Measurements from ENCODE around the gene NELL1. TPM values are rescaled to one million over a fixed set of nuclear protein-coding genes. Genes with fewer than 3 reads are reported as not detected.
"Not testable (repeated sequence)": the region's sequence is repeated elsewhere in the genome, so short reads cannot be mapped to it uniquely, and the experiment has no call there.

The NELL1 gene
- total RNA-seq, 2 donors from 2014 or later: not detected

- H3K27me3 Mint-ChIP-seq (ENCODE audit: low read depth): no peaks in the 10 kb centered on the region
- peaks cover 5 to 6% of the 10 kb centered on the region in 2 donors for H3K9me3 Mint-ChIP-seq
- H3K36me3 Mint-ChIP-seq (ENCODE audit: insufficient read depth in 2 of 2): no peaks in the 10 kb centered on the region
- DNase-seq: no peak
- no peak overlapping the region for H3K4me3 Mint-ChIP-seq
- no peak overlapping the region for H3K27ac Mint-ChIP-seq
- H3K4me1 Mint-ChIP-seq (ENCODE audit: low read depth): no peaks in the 10 kb centered on the region
- ATAC-seq (replicated peaks in 1 of 2): no peak
Measured at GRCh38 chr11:20821046-20821445, 151.7 kb downstream of the NELL1 start.

DNA sequence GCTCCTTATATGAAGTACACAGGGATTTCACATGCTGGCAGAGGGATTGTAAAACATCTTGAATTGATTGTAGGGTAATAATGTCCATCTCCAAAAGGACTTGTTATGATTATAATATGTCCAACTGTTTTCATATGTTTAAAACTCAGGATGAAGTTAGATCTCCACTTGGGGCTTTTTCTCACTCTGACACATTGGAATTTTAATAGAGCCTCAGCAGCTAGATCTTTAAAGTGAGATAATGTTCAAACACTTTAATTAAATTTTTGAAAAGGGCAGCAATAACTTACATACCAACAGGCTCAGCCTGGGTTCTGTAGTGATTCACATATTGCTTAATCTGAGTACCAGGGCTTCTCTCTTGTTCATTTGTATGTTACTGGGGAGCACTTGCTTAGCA is 152.1 kb downstream of the NELL1 start:
- no peak for ATAC-seq (replicated peaks in 1 of 2)
- Mint-ChIP-seq H3K27me3 (ENCODE audit: low read depth) (no peaks in the 10 kb centered on the region), H3K36me3 (ENCODE audit: insufficient read depth in 2 of 2) (no peaks in the 10 kb centered on the region), H3K4me1 (ENCODE audit: low read depth) (no peaks in the 10 kb centered on the region), H3K9me3 (peaks cover 3 to 4% of the 10 kb centered on the region in 2 donors), H3K4me3 (no peak overlapping the region), H3K27ac (no peak overlapping the region)
- no peak for DNase-seq

DNA sequence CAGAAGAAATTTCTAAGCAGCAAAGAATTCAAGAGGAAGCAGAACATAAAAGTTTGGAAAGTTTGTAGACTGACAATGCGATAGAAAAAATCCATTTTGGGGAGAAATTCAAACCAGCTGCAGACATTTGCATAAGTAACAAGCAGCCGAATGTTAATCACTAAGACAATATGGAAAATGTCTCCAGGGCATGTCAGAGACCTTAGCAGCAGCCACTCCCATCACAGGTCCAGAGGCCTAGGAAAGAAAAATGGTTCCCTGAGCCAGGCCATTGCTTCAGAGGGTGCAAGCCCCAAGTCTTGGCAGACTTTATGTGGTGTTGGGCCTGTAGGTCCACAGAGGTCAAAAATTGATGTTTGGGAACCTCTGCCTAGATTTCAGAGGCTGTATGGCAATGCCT is 155.4 kb downstream of the NELL1 start:
- DNase-seq (no peak), ATAC-seq (replicated peaks in 1 of 2) (no peak)
- Mint-ChIP-seq H3K27me3 (ENCODE audit: low read depth) (no peaks in the 10 kb centered on the region), H3K9me3 (peaks cover 3 to 4% of the 10 kb centered on the region in 2 donors), H3K36me3 (ENCODE audit: insufficient read depth in 2 of 2) (no peaks in the 10 kb centered on the region), H3K4me1 (ENCODE audit: low read depth) (no peaks in the 10 kb centered on the region), H3K27ac (no peak overlapping the region), H3K4me3 (no peak overlapping the region)

GRCh38 chr11:20835561-20835960 is 166.2 kb downstream of the NELL1 start:
- Mint-ChIP-seq H3K4me1 (ENCODE audit: low read depth) (no peaks in the 10 kb centered on the region), H3K9me3 (no peaks in the 10 kb centered on the region), H3K36me3 (ENCODE audit: insufficient read depth in 2 of 2) (no peaks in the 10 kb centered on the region), H3K27me3 (ENCODE audit: low read depth) (no peaks in the 10 kb centered on the region), H3K27ac (no peak overlapping the region), H3K4me3 (no peak overlapping the region)
- ATAC-seq (replicated peaks in 1 of 2): no peak
- no peak for DNase-seq

DNA sequence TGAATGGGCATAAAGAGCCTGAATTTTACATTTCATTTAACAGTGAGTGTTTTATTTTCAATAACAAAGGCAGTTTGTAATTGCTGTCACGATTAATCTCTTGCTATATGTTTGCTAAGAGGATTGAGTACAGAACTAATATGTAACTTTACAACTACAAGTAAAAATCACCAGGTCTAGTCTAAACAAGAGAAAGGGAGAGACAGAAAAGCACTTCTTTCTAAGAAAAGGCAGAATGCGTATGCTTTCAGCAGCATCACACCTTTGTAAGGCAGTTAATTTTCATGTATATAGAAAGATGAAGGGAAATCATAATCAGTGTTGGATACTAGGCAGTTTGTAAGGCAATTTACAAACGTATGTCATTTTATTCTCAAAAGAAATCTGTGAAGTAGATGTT is 169.8 kb downstream of the NELL1 start:
- Mint-ChIP-seq H3K36me3 (ENCODE audit: insufficient read depth in 2 of 2) (no peaks in the 10 kb centered on the region), H3K27me3 (ENCODE audit: low read depth) (no peaks in the 10 kb centered on the region), H3K4me1 (ENCODE audit: low read depth) (no peaks in the 10 kb centered on the region), H3K27ac (no peak overlapping the region), H3K9me3 (peaks cover 0 to 3% of the 10 kb centered on the region in 2 donors), H3K4me3 (no peak overlapping the region)
- DNase-seq (no peak), ATAC-seq (replicated peaks in 1 of 2) (no peak)

GRCh38 chr11:20840341-20840740 is 171.0 kb downstream of the NELL1 start:
- Mint-ChIP-seq H3K4me1 (ENCODE audit: low read depth) (no peaks in the 10 kb centered on the region), H3K27ac (no peak overlapping the region), H3K9me3 (peaks cover 0 to 3% of the 10 kb centered on the region in 2 donors), H3K27me3 (ENCODE audit: low read depth) (no peaks in the 10 kb centered on the region), H3K36me3 (ENCODE audit: insufficient read depth in 2 of 2) (no peaks in the 10 kb centered on the region), H3K4me3 (no peak overlapping the region)
- DNase-seq: no peak
- no peak for ATAC-seq (replicated peaks in 1 of 2)

DNA sequence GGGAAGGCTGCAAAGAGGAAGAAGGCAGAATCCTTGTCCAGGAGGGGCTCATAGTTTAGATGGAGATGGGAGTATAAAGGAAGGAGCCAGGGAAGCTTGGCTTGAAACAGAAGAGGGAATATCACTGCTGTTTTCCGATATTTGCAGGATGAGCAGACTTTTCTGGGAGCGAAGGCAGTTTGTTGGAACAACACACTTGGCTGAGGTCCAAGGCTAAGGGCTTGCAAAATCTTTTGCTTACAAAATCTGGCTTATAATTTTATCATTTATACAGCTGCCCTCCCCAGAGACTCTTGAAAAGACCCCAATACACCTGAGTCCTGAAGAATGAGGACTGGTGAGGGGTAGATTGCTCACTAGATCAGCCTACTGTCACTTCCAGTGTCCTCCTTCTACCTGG is 174.8 kb downstream of the NELL1 start:
- no peaks in the 10 kb centered on the region for H3K36me3 Mint-ChIP-seq (ENCODE audit: insufficient read depth in 2 of 2)
- DNase-seq (no peak), ATAC-seq (replicated peaks in 1 of 2) (no peak)
- no peaks in the 10 kb centered on the region for H3K27me3 Mint-ChIP-seq (ENCODE audit: low read depth)
- H3K9me3 Mint-ChIP-seq: peaks cover 0 to 3% of the 10 kb centered on the region in 2 donors
- H3K4me3 Mint-ChIP-seq: no peak overlapping the region
- H3K27ac Mint-ChIP-seq: no peak overlapping the region
- no peaks in the 10 kb centered on the region for H3K4me1 Mint-ChIP-seq (ENCODE audit: low read depth)

GRCh38 chr11:20844630-20845029 is 175.2 kb downstream of the NELL1 start:
- Mint-ChIP-seq H3K27me3 (ENCODE audit: low read depth) (no peaks in the 10 kb centered on the region), H3K4me3 (no peak overlapping the region), H3K36me3 (ENCODE audit: insufficient read depth in 2 of 2) (no peaks in the 10 kb centered on the region), H3K9me3 (peaks cover 0 to 3% of the 10 kb centered on the region in 2 donors), H3K27ac (no peak overlapping the region), H3K4me1 (ENCODE audit: low read depth) (no peaks in the 10 kb centered on the region)
- ATAC-seq (replicated peaks in 1 of 2) (no peak), DNase-seq (no peak)

DNA sequence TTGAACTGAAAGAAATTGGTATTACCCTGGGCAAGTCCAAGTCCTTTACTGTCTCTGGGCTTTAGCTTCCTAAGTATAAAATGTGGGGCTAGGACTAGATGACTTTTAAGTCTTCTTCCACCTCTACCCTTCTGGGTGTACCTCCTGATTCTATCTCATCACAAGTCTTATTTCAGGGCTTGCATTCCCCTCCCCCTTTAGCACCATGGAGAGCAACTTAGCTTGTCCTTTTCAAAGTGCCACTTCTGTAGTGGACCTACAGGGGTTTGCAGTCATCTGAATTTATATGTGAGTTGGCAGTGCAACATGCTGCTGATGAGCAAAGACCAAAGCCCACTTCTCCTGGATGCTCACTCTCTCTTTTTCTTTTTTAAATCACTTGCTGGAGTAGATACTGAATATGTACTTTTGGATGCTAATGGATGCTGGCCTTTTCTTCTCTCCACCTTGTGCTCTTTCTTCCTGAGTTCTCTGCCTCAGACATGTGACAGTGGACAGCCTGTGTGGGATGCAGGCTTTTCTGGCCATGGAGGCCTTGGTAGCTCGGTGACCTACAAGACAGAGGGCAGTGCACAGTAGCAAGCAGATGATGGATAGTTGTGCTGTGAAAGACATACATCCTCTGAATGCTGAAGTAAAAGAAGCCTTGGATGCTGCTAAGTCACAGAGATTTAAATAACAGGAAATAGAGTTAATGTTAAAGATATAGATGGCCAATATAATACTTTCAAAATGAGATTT is 185.0 kb downstream of the NELL1 start:
- no peak for ATAC-seq (replicated peaks in 1 of 2)
- H3K9me3 Mint-ChIP-seq: peaks cover 2% of the 10 kb centered on the region in 2 donors

DNA sequence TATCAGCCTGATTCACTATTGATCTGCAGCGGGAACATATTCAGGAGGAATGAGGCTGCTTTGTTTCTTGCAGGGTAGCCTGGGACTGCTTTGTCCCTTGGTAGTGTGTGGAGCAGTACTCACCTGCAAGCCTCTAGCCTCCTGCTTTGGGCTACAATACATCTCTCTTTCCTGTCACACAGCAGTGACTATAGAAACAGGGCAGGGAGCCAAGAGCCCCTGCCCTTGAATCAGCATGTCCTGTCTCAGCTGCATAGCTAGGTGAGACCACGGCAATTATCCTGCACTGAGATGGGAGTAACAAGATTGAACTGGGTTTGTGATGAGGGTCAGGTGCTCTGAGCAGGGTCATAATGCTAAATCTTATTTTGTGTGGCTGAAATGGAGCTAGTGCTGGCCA is 191.9 kb downstream of the NELL1 start:
- H3K36me3 Mint-ChIP-seq (ENCODE audit: insufficient read depth in 2 of 2): no peaks in the 10 kb centered on the region
- H3K27me3 Mint-ChIP-seq (ENCODE audit: low read depth): no peaks in the 10 kb centered on the region
- no peak for DNase-seq
- no peak overlapping the region for H3K27ac Mint-ChIP-seq
- ATAC-seq (replicated peaks in 1 of 2): no peak
- no peak overlapping the region for H3K4me3 Mint-ChIP-seq
- H3K4me1 Mint-ChIP-seq (ENCODE audit: low read depth): no peaks in the 10 kb centered on the region
- H3K9me3 Mint-ChIP-seq: peaks cover 0 to 2% of the 10 kb centered on the region in 2 donors

More for the DNA sequence above, 185.0 kb downstream of the NELL1 start:
- Mint-ChIP-seq H3K36me3 (ENCODE audit: insufficient read depth in 2 of 2) (no peaks in the 10 kb centered on the region), H3K4me3 (no peak overlapping the region), H3K4me1 (ENCODE audit: low read depth) (no peaks in the 10 kb centered on the region), H3K27me3 (ENCODE audit: low read depth) (no peaks in the 10 kb centered on the region), H3K27ac (no peak overlapping the region)
- DNase-seq: no peak

DNA sequence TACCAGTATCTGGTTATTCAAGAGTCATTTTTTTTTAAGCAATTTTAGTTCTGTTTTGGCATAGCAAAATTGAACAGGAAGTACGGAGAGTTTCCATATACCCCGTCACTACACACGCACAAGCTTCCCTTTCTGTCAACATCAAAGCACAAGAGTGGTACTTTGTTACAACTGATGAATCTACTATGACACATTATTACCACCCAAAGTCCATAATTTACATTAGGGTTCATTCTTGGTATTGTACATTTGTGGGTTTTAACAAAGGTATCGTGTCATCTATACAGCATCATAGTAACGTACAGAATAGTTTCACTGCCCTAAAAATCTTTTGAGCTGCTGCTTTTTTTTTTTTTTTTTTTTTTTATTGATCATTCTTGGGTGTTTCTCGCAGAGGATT is 192.9 kb downstream of the NELL1 start:
- DNase-seq; ATAC-seq (replicated peaks in 1 of 2); H3K36me3 Mint-ChIP-seq (ENCODE audit: insufficient read depth in 2 of 2); H3K27me3 Mint-ChIP-seq (ENCODE audit: low read depth); H3K27ac Mint-ChIP-seq; H3K4me1 Mint-ChIP-seq (ENCODE audit: low read depth); H3K4me3 Mint-ChIP-seq; H3K9me3 Mint-ChIP-seq: not testable (repeated sequence)

DNA sequence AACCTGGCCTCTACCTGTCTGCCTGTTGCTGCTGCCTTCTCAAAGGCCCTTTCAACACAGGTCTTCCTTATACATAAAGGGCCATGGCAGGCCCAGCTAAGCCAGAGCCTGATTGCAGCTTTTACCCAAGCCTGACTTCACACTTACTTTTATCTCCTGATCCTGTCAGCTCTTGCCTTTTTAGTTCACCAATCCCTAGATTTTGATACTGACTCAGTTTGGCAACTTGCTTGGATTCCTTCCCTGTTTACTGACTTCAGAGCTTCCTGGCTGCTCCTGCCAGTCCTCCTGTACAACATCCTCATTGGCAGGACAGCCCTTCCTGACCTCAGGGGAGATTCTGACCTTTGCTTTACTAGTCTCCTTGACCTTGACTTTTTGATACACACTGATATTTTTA is 195.2 kb downstream of the NELL1 start:
- H3K4me1 Mint-ChIP-seq (ENCODE audit: low read depth): no peaks in the 10 kb centered on the region
- H3K27ac Mint-ChIP-seq: no peak overlapping the region
- no peaks in the 10 kb centered on the region for H3K9me3 Mint-ChIP-seq
- H3K36me3 Mint-ChIP-seq (ENCODE audit: insufficient read depth in 2 of 2): no peaks in the 10 kb centered on the region
- no peak for ATAC-seq (replicated peaks in 1 of 2)
- no peaks in the 10 kb centered on the region for H3K27me3 Mint-ChIP-seq (ENCODE audit: low read depth)
- H3K4me3 Mint-ChIP-seq: no peak overlapping the region
- no peak for DNase-seq

DNA sequence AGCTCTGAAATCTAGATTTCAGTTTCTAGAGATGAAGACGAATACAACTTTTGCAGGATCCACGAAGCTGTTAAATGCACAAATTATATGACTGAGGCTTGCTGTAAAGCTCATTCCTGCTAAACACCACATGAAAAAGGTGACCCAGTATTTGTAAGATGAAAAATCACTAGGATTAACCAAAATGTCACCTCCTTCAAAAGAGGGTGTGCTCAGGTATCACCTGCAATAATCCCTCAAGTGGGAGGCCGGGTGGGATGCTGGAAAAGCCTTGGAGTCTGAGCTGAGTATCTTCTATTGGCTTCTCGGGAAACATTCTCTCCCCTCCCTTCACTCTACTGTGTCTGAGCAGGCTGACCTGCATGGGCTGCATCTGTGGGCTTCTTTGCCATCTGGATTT is 195.8 kb downstream of the NELL1 start:
- no peaks in the 10 kb centered on the region for H3K9me3 Mint-ChIP-seq
- ATAC-seq (replicated peaks in 1 of 2) (no peak), DNase-seq (no peak)
- no peak overlapping the region for H3K27ac Mint-ChIP-seq
- H3K36me3 Mint-ChIP-seq (ENCODE audit: insufficient read depth in 2 of 2): no peaks in the 10 kb centered on the region
- H3K4me1 Mint-ChIP-seq (ENCODE audit: low read depth): no peaks in the 10 kb centered on the region
- no peaks in the 10 kb centered on the region for H3K27me3 Mint-ChIP-seq (ENCODE audit: low read depth)
- no peak overlapping the region for H3K4me3 Mint-ChIP-seq

DNA sequence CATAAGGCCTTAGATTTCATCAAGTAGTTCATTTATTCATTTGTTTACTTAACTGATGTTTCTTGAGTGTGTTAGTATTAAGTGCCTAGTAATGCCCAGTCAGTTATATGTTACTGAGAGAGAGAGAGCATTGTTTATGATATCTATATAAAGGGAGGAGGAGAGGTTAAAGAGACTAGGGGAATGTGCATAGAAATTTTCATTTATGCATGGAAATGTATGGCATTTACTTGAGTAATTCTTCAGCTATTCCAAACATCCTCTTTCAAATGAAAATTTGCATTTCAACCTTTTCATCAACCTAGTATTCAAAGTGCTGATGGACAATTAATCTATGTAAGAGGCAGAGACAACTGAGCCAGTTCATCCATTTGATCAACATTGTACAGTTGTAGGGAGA is 199.7 kb downstream of the NELL1 start:
- DNase-seq (no peak), ATAC-seq (replicated peaks in 1 of 2) (no peak)
- Mint-ChIP-seq H3K9me3 (no peaks in the 10 kb centered on the region), H3K27ac (no peak overlapping the region), H3K36me3 (ENCODE audit: insufficient read depth in 2 of 2) (no peaks in the 10 kb centered on the region), H3K4me3 (no peak overlapping the region), H3K27me3 (ENCODE audit: low read depth) (no peaks in the 10 kb centered on the region), H3K4me1 (ENCODE audit: low read depth) (no peaks in the 10 kb centered on the region)

Measured in activated T-cell treated with anti-CD3 and anti-CD28 coated beads, Interleukin-2, amount 50 U/mL, for 72 hours (primary cell).